Effector memory CD8-positive, alpha-beta T cell (primary cell): ENCODE data around the gene CUEDC2.

Experiments used
- ATAC-seq: fragments of 150-1000 bp; cut with Tn5 transposase; replicated peaks from 2 replicates; pipeline ENCODE4 v1.10.0; 2021; ENCODE audit warnings: mild to moderate bottlenecking, moderate library complexity
- DNase-seq, 3 experiments: peaks; one replicate each; pipeline ENCODE4 v3.0.0; 2021
- H3K27ac Mint-ChIP-seq, 2 donors: one replicate each; pipeline ENCODE4 v1.8.0; 2022; ENCODE audit warnings: mild to moderate bottlenecking in 2 of 2, mixed read lengths in 2 of 2, moderate library complexity in 2 of 2
- H3K27me3 Mint-ChIP-seq, 2 donors: one replicate each; pipeline ENCODE4 v1.8.0; 2022; ENCODE audit warnings: mixed read lengths in 2 of 2
- H3K36me3 Mint-ChIP-seq: one replicate; pipeline ENCODE4 v1.8.0; 2022; ENCODE audit warnings: mild to moderate bottlenecking, moderate library complexity, mixed read lengths; ENCODE audit not compliant: insufficient read depth
- H3K4me1 Mint-ChIP-seq, 2 donors: one replicate each; pipeline ENCODE4 v1.8.0; 2022; ENCODE audit warnings: low read depth in 2 of 2, mixed read lengths in 2 of 2
- H3K4me3 Mint-ChIP-seq, 2 donors: one replicate each; pipeline ENCODE4 v1.8.0; 2022; ENCODE audit warnings: mild to moderate bottlenecking in 2 of 2, mixed read lengths in 2 of 2, moderate library complexity in 2 of 2
- H3K9me3 Mint-ChIP-seq, 2 donors: one replicate each; pipeline ENCODE4 v1.8.0; 2022; ENCODE audit warnings: mixed read lengths in 2 of 2

Gene CUEDC2

GRCh38 chr10:102425444-102425843, 6.9 kb downstream of the CUEDC2 start:
- Mint-ChIP-seq H3K36me3 (peaks cover 27% of the 10 kb centered on the region), H3K4me1 (peaks cover 18% of the 10 kb centered on the region in 2 donors), H3K27ac (peak overlapping the region in 1 of 2 donors; percentile 79), H3K9me3 (no peaks in the 10 kb centered on the region), H3K4me3 (no peak overlapping the region), H3K27me3 (no peaks in the 10 kb centered on the region)
- ATAC-seq (no peak), DNase-seq (no peak)

- Mint-ChIP-seq H3K4me3 (no peak overlapping the region), H3K4me1 (peaks cover 23 to 24% of the 10 kb centered on the region in 2 donors), H3K27ac (no peak overlapping the region), H3K9me3 (no peaks in the 10 kb centered on the region), H3K36me3 (peaks cover 32% of the 10 kb centered on the region), H3K27me3 (no peaks in the 10 kb centered on the region)
- no peak for ATAC-seq
- DNase-seq = no peak
Measured at GRCh38 chr10:102424916-102425315, 7.5 kb downstream of the CUEDC2 start.

GRCh38 chr10:102424145-102424544, 8.2 kb downstream of the CUEDC2 start:
- no peak overlapping the region for H3K27ac Mint-ChIP-seq
- peaks cover 27 to 31% of the 10 kb centered on the region in 2 donors for H3K4me1 Mint-ChIP-seq
- no peaks in the 10 kb centered on the region for H3K9me3 Mint-ChIP-seq
- H3K4me3 Mint-ChIP-seq = no peak overlapping the region
- ATAC-seq (no peak), DNase-seq (no peak)
- peaks cover 30% of the 10 kb centered on the region for H3K36me3 Mint-ChIP-seq
- H3K27me3 Mint-ChIP-seq = no peaks in the 10 kb centered on the region

DNA sequence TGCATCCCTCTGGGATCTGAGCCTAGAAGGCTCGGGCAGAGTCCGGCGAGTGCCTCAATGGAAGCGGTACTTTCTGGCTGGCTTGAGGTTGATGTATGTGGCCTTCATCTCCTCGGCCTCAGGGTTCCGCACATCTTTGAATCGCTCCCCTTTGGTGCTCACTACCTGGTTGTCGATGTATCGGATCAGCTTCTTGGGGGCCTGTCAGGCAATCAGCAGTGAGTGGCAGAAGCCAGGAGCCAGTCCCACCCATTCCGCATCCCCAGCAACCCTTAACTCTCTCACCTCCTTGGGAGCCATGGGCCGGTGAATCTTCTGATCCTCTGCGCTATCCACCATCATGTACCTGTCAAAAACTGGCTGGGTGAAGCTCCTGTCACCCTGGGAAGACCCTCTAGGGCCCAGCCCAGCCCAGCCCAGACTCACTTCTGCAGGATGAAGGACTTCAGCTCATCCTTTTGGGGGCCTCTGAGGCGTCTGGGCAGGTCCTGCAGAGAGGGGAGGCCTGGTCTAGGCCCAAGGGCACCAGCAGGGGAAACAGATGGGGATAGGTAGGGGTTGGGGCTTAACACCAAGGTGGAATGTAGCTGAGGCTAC, 8.9 kb downstream of the CUEDC2 start:
- Mint-ChIP-seq H3K27me3 (peaks cover 0 to 1% of the 10 kb centered on the region in 2 donors), H3K36me3 (peaks cover 34% of the 10 kb centered on the region), H3K4me3 (peak overlapping the region; percentile 22 to 96), H3K9me3 (no peaks in the 10 kb centered on the region), H3K27ac (no peak overlapping the region), H3K4me1 (peaks cover 30 to 34% of the 10 kb centered on the region in 2 donors)
- DNase-seq (no peak), ATAC-seq (no peak)

- Mint-ChIP-seq H3K9me3 (no peaks in the 10 kb centered on the region), H3K27me3 (peaks cover 7 to 10% of the 10 kb centered on the region in 2 donors), H3K4me3 (peak overlapping the region; percentile 96 to 98), H3K36me3 (peaks cover 34% of the 10 kb centered on the region), H3K4me1 (peaks cover 34 to 35% of the 10 kb centered on the region in 2 donors), H3K27ac (peak overlapping the region; percentile 21 to 86)
- DNase-seq (no peak), ATAC-seq (no peak)
Measured at GRCh38 chr10:102422545-102423129, 9.7 kb downstream of the CUEDC2 start.

GRCh38 chr10:102421757-102422512, 10.4 kb downstream of the CUEDC2 start:
- H3K27me3 Mint-ChIP-seq = peaks cover 14 to 17% of the 10 kb centered on the region in 2 donors
- peaks cover 33 to 34% of the 10 kb centered on the region in 2 donors for H3K4me1 Mint-ChIP-seq
- peak overlapping the region; percentile 21 to 86 for H3K27ac Mint-ChIP-seq
- peak overlapping the region; percentile 96 to 98 for H3K4me3 Mint-ChIP-seq
- ATAC-seq (peak; percentile 5), DNase-seq (no peak)
- H3K9me3 Mint-ChIP-seq = no peaks in the 10 kb centered on the region
- peaks cover 34% of the 10 kb centered on the region for H3K36me3 Mint-ChIP-seq

DNA sequence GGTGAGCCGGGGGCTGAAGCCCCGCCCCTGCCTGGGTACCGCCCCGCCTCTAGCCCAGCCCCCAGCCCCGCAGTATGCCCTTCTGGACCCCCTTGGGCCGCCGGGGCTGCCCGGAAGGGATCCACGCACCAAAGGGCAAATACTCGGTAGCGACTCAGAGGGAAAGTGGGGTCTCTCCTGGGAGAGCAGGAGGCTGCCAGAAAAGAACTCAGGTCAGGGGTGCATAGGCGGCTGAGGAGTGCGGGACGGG, 10.9 kb downstream of the CUEDC2 start:
- peak overlapping the region; percentile 96 to 98 for H3K4me3 Mint-ChIP-seq
- ATAC-seq (no peak), DNase-seq (no peak)
- H3K36me3 Mint-ChIP-seq = peaks cover 34% of the 10 kb centered on the region
- no peaks in the 10 kb centered on the region for H3K9me3 Mint-ChIP-seq
- H3K27ac Mint-ChIP-seq = peak overlapping the region; percentile 86 to 91
- H3K4me1 Mint-ChIP-seq = peaks cover 32 to 33% of the 10 kb centered on the region in 2 donors
- peaks cover 16 to 22% of the 10 kb centered on the region in 2 donors for H3K27me3 Mint-ChIP-seq

DNA sequence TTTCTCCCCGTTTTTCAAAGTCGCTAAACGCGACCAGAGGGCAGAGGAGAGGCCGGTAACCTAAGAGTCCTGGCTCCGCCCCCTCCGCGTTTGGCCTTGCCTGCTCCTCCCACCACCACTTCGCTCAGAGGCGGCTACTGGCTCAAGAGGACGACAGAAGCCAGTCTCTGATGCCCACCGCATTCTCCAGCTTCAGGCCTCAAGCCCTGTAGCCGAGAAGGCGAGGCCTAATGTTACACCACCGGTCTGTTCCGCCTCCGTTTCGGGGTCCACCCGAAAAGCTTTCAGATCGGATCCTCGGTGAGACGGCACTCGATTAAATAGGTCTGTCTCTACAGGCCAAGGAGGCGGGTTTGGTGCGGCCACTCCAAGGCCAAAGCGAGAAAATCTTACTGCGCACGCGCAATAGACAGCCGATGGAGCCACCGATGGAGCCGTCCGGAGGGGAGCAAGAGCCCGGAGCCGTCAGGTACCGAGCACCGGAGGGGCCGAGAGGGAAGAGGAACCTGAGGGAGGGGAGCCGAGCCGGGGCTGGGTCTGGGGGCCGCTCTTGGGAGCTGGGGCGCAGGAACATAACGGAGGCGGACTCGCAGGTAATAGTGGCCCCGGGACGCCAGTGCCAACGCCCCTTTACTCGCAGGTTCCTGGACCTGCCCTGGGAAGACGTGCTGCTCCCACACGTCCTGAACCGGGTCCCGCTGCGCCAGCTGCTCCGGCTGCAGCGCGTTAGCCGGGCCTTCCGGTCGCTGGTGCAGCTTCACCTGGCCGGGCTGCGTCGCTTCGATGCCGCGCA, 11.5 kb downstream of the CUEDC2 start, which contains the start of gene FBXL15:
Gene FBXL15, plus strand, starts transcription at position 123 of the 793 bp plus-strand sequence. Its CDS starts 294 bp downstream, at position 417.
- Mint-ChIP-seq H3K4me3 (peak within 1 kb of the TSS; percentile 96 to 98), H3K4me1 (peaks cover 28 to 33% of the 10 kb centered on the region in 2 donors), H3K36me3 (peaks cover 34% of the 10 kb centered on the region), H3K9me3 (no peaks in the 10 kb centered on the region), H3K27ac (peak within 1 kb of the TSS; percentile 86 to 91), H3K27me3 (peaks cover 21 to 27% of the 10 kb centered on the region in 2 donors)
- peak; percentile 92 to 96 (median 95) for DNase-seq
- ATAC-seq = peak; percentile 80

GRCh38 chr10:102420181-102420713, 12.1 kb downstream of the CUEDC2 start:
- Mint-ChIP-seq H3K4me1 (peaks cover 28 to 29% of the 10 kb centered on the region in 2 donors), H3K9me3 (no peaks in the 10 kb centered on the region), H3K27ac (peak overlapping the region; percentile 86 to 91), H3K27me3 (peaks cover 27 to 33% of the 10 kb centered on the region in 2 donors), H3K4me3 (peak overlapping the region; percentile 96 to 98), H3K36me3 (peaks cover 37% of the 10 kb centered on the region)
- DNase-seq (no peak), ATAC-seq (no peak)

DNA sequence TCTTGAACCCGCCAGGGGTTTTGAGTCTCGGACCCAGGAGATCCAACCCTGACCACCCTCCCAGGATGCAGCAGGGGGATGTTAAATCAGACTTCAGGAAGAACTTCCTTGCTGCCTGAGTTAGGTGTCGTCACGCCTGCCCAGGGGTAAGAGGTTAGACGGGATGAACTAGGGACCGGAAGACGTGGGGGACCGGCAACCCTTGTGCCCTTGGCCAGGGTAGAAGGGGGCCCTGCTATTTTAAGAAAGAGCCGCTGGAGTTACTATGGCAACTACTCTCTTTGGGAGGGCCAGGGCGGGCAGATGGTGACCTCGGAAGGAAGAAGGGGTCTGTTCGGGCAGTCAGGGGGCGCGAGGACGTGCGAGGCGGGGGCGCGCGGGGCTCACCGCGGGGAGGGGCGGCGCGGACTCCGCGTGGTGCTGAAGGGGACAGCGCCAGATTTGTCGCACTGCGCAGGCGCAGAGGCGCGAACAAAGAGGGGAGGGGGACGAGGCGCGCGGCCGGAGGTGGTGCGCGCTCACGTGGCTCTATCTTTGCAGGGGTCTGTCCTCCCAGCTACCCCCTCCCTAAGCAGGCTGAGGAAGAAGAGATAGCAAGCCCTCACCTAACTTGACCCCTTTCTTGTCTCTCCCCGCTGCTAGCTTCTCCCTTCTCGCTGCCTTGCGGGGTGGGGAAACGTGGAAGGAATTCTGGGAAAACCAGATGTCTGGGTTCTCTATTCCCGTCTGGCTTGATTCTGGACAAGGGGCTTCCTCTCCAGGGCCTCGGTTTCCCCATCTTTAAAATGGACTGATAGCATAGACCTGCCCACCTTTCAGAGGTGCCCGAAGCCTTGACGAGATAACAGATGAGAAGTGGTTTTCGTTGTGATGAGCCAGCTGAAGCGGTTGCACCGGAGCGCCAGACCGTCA, 12.8 kb downstream of the CUEDC2 start:
- H3K27ac Mint-ChIP-seq = peak overlapping the region in 1 of 2 donors; percentile 91
- peak; percentile 59 to 69 (median 64) for DNase-seq
- ATAC-seq = peak; percentile 4
- peaks cover 37% of the 10 kb centered on the region for H3K36me3 Mint-ChIP-seq
- no peaks in the 10 kb centered on the region for H3K9me3 Mint-ChIP-seq
- H3K4me1 Mint-ChIP-seq = peaks cover 28 to 29% of the 10 kb centered on the region in 2 donors
- H3K4me3 Mint-ChIP-seq = peak overlapping the region; percentile 96 to 98
- peaks cover 27 to 41% of the 10 kb centered on the region in 2 donors for H3K27me3 Mint-ChIP-seq

DNA sequence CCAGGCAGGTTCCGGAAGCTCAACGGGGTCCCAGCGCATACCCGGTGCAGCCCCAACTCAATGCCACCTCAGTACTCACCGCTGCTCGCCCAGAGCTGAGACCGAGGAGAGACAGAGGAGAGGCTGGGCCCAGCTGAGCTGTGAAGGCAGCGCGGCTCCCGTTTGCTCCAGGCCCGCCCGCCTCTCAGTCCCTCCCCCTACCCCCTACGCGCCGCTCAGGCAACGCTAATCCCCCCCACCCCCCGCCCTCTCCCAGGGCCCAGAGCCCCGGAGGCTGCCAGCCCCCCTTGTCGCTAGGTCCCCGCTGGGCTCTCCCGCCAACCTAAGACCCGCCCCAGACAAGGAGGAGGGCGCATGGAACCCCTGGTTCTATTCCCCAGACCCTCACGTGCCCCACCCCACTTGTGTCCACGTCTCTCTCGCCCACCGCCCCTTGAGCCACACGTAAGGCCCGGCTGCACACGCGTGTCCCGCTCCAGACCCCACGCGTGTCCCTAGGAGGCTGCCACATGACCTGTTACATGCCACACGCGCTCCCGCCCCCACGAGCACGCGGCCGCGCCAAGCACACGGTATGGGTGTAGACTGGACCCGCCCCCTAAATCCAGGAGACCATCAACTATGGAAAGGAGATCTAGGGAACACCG, 13.6 kb downstream of the CUEDC2 start, which contains the start of gene PSD:
Gene PSD, minus strand, starts transcription at position 164 of the 647 bp plus-strand sequence. CDS start 1,747 bp downstream, outside the sequence.
- Mint-ChIP-seq H3K27ac (peak within 1 kb of the TSS in 1 of 2 donors; percentile 91), H3K4me3 (peak within 1 kb of the TSS; percentile 96 to 98), H3K4me1 (peaks cover 28% of the 10 kb centered on the region in 2 donors), H3K36me3 (peaks cover 35% of the 10 kb centered on the region), H3K27me3 (peaks cover 27 to 49% of the 10 kb centered on the region in 2 donors), H3K9me3 (no peaks in the 10 kb centered on the region)
- ATAC-seq (no peak), DNase-seq (no peak)

DNA sequence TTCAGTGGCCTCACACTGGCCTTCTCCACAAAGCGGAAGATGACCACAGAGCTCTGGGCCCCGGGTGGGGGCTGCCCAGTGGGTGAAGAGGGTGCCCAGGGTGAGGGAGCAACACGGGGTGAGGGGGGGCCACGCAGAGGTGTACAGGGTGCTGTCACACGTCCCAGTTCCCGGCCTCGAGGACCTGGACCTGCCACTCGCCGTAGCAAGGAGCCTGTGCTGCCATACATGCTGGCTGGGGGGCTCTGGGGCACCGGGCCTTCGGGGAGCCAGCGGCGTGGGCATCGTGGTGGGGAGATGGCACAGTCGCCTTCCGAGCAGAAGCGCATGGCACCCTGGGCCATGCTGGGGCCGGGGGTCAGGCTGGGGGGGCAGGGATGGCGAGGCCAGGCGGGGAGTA, 15.7 kb downstream of the CUEDC2 start:
- no peak for DNase-seq
- Mint-ChIP-seq H3K4me1 (peaks cover 20 to 25% of the 10 kb centered on the region in 2 donors), H3K27me3 (peaks cover 34 to 69% of the 10 kb centered on the region in 2 donors), H3K27ac (no peak overlapping the region), H3K4me3 (no peak overlapping the region), H3K9me3 (no peaks in the 10 kb centered on the region), H3K36me3 (peaks cover 28% of the 10 kb centered on the region)
- no peak for ATAC-seq
